ENCODE data around the gene MUC4.

Gene MUC4, protein sequence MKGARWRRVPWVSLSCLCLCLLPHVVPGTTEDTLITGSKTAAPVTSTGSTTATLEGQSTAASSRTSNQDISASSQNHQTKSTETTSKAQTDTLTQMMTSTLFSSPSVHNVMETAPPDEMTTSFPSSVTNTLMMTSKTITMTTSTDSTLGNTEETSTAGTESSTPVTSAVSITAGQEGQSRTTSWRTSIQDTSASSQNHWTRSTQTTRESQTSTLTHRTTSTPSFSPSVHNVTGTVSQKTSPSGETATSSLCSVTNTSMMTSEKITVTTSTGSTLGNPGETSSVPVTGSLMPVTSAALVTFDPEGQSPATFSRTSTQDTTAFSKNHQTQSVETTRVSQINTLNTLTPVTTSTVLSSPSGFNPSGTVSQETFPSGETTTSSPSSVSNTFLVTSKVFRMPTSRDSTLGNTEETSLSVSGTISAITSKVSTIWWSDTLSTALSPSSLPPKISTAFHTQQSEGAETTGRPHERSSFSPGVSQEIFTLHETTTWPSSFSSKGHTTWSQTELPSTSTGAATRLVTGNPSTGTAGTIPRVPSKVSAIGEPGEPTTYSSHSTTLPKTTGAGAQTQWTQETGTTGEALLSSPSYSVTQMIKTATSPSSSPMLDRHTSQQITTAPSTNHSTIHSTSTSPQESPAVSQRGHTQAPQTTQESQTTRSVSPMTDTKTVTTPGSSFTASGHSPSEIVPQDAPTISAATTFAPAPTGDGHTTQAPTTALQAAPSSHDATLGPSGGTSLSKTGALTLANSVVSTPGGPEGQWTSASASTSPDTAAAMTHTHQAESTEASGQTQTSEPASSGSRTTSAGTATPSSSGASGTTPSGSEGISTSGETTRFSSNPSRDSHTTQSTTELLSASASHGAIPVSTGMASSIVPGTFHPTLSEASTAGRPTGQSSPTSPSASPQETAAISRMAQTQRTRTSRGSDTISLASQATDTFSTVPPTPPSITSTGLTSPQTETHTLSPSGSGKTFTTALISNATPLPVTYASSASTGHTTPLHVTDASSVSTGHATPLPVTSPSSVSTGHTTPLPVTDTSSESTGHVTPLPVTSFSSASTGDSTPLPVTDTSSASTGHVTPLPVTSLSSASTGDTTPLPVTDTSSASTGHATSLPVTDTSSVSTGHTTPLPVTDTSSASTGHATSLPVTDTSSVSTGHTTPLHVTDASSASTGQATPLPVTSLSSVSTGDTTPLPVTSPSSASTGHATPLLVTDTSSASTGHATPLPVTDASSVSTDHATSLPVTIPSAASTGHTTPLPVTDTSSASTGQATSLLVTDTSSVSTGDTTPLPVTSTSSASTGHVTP (N-terminal part only)

DNA sequence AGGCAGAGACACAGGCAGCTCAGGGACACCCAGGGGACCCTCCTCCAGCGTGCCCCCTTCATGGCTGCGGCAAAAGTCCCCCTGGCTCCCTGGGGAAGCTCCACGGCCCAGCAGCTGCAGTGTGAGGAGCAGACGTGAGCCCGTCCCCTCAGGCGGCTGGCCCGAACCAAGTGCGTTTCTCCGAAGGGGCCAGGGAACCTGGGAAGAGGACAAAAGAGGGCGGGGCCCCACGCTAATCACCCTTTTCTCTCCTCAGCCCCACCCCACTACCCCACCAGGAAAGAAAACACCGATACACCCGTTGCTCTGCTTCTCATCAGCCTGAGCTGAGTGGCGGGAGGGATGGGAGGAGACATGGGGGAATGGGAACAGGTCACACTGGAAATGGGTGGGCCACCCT is at the start of gene MUC4:
Gene MUC4, minus strand, starts transcription at position 174 of the 400 bp plus-strand sequence. Its CDS starts 112 bp downstream, at position 62.
- peak; percentile 16 for DNase-seq

DNA sequence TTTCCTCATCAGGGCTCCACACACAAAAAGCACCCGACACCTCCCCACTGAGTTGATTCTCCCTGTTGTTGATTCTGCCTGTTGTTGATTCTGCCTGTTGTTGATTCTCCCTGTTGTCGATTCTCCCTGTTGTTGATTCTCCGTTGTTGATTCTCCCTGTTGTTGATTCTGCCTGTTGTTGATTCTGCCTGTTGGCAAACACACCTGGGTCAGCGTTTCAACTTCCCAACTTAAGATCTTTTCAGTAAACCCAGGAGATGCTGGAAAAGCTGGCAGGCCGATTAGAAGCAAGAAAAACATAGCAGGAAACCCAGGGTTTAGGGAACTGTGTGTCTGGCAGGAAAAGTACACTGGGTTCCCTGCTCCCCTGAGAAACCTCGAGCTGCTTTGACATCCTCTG is 48.7 kb upstream of the MUC4 start:
- DNase-seq, result peak; percentile 7

DNA sequence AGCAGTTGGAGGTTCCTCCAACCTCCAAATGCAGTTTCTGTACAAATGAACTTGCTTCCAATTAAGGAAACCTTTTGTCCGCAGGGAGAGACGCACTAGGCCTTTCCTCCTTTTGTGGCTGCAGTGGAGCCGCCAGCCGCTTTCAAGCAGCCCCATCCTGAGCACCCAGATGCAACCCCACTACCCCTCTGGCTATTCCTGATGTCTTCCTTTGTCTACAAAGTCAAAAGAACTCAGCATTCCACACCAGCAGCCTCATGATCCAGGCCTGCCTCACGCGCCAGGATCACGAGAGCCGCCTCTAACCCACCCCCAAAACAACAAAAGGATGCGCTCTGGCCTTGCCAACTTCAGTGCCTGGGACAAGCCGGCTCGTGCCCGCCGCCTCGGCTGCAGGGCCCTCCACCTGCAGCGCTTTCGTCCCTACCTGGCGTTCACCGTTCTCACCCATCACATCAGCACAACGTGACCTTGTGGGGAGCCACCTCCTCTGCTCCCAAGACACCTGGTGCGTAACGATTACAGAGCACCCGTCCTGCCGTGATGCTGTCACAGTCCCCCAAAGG is 48.2 kb upstream of the MUC4 start:
- no peak for DNase-seq

DNA sequence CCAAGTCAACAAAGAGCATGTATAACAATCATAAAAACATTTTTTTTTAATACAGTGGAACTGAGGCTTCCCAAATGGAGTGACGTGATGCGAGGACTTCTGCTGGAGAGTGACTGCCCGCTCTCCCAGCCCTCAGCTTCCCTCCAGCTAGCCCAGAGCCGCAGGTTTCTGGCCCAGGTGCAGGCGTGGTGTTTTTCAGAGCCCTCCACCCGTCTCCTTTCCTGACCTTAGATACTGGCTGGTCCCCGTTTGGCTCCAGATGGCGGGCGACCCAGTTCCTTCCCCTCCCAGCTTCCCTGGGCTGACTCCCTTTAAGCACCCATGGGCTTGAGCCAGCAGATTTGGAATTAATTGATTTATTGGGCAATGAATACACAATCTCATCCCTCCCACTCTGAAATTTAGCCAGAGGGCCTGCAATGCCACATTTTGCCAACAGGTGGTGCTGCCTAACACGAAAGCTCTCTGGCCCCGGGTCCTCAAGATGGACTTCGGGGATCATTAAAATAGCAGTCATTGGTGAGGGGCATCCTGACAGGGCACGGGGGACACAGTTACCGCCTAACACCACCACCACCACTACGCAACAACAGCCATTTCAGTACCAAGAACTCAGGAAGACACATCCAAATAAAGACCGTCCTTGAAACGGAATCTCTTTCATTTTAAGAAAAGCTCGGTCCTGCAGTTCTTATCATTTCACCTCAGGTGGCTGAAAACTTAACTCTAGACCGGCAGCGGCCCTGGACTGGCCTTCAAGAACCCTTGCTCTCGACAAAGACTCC is 47.5 kb upstream of the MUC4 start:
- DNase-seq, result peak; percentile 76

DNA sequence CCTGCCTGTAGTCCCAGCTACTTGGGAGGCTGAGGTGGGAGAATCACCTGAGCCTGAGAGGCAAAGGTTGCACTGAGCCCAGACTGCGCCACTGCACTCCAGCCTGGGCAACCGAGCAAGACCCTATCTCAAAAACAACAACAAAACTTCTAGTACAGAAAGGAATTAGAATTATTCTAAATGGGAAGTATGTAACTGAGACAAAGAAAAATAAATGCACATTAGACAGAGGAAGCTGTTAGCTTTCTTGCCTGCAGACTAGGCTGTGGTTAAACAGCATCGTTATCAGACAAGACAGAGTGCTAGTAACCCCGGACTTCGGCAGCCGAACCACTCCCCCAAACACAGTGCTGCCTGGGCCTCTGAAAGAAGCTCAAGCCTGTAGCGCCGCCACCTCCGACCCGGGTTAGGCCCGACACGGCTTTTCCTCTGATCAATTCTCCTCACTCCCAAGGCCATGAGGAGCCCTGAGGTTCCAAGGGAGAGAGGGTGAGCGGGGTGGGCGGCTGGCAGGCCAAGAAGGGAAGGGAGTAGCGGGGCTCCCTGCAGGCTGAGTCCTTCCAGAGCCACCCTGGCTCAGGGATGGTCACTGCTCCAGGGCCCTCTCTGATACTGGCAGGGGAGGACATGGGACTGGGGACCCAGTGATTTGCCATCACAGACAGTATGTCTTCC is 44.8 kb upstream of the MUC4 start:
- DNase-seq, result peak; percentile 16

DNA sequence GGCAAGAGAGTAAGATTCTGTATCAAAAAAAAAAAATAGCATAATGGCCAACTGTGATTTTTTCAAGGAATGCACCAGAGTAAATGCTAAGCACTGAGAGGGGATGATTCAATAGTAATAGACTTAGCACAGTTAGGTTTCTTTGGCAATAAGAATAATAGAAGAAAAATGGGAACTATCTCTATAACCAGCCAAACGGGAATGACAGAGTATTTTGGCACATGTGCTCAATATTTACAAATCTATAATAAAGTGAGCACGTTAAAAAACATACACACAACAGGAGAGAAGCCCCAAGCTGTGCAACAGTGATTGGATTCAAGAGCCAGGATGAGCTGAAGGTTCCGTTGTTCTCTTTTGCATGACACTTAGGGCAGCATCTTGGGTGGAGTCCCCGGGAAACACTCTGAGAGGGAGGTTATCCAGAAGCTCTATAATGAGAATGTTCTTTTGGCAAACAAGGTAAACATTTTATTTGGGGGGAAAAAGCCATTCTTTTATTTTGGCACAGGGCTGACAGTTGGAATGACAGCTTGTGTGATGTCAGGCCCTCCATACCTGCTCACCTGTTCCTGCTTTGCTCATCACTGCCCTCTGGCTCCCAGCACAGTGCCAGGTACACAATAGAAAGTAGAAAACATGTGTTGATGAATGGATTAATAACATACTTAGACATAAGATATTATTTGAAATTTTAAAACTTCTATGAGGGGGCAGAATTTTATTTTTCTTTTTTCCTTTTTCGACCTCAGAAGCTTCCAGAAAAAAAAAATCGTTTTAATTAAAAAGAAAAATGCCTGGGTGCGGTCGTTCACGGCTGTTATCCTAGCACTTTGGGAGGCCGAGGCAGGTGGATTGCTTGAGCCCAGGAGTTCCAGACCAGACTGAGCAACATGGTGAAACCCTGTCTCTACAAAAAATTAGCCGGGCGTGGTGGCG is 44.0 kb upstream of the MUC4 start:
- DNase-seq, result no peak

DNA sequence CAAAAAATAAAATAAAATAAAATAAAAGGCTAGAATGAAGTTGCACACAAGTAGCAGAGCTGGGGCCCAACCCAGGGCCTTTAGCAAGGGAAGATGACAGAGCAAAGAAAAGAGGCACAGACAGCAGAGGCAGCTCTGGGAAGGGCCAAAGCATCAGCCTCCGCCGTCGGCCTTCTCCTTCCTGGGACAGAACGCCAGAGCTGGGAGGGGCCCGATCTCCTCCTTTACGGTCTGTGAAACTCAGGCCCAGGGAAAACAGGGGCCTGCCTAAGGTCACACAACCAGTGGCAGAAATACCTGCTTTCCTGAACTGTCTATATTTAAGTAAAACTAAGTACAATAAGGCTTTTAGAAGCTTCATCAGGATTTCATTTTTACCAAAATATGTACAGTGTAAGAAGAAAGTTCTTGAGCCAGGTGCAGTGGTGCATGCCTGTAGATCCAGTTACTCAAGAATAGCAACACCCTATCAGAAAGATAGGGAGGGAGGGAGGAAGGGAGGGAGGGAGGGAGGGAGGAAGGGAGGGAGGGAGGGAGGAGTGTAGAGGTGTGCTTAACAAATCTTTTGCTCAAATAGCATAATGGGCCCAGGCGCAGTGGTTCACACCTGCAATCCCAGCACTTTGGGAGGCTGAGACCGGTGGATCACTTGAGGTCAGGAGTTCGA is 43.0 kb upstream of the MUC4 start:
- DNase-seq, result peak; percentile 10

DNA sequence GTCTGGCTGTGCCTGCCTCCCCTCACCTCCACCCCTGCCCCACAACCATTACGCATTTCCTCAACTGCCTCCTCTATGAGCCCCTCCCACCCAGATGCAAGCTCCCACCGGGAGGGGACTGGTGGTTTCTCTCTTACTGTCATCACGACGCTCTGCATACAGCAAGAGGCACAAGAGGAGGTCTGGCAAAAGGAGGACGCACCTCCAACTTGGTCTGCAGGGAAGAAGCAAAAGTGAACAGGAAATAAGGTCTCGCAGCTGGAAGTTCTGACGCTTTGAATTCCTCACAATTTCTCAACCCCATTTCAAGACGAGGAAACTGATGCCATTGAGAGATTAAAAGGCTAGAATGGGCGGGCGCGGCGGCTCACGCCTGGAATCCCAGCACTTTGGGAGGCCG is 42.3 kb upstream of the MUC4 start:
- peak; percentile 8 for DNase-seq

DNA sequence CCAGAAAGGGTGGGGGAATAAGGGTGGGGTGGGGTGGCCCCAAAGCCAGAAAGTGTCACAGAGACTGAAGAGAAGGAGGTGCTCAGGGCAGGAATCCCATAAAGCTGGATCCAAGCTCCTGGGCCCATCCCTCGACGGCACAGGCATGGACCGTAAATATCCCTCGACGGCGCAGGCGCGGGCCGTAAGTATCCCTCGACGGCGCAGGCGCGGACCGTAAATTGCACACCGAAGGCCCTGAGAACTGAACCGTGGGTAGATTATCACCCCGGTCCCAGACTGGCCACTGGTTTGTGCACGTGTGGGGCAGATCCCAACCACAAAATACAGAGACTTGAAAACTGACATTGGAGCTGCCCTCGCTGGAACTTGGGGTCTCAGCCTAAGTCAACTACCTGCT is 41.3 kb upstream of the MUC4 start:
- peak; percentile 5 for DNase-seq

DNA sequence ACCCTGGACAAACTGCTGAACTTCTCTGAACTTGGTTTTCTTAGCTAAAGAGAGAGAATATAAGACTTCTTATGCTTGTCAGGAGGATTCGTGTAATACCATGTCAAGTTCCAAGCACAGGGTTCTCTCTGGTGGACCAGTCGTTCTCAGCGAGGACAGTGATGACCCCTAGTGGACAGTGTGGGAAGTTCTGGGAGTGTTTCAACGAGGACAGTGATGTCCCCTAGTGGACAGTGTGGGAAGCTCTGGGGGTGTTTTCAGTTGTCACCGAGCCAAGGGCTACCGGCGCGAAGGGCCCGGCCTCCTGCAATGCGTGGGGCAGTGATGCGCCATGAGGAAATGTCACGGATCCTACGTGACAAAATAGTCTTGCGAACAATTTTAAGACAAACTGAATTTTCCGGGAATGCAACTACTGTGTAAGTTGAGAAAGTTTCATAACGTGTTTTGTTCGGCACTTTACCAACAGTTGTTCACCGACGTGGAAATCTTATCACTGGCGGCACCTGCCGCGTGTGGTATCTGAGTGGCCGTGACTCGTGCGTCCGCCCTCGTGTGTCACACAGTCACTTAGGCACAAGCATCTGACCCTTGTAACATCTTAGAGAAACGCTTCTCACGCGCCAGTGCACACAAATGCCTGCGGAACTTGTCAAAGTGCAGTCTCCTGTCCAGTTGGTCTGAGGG is 39.3 kb upstream of the MUC4 start:
- peak; percentile 94 for DNase-seq

DNA sequence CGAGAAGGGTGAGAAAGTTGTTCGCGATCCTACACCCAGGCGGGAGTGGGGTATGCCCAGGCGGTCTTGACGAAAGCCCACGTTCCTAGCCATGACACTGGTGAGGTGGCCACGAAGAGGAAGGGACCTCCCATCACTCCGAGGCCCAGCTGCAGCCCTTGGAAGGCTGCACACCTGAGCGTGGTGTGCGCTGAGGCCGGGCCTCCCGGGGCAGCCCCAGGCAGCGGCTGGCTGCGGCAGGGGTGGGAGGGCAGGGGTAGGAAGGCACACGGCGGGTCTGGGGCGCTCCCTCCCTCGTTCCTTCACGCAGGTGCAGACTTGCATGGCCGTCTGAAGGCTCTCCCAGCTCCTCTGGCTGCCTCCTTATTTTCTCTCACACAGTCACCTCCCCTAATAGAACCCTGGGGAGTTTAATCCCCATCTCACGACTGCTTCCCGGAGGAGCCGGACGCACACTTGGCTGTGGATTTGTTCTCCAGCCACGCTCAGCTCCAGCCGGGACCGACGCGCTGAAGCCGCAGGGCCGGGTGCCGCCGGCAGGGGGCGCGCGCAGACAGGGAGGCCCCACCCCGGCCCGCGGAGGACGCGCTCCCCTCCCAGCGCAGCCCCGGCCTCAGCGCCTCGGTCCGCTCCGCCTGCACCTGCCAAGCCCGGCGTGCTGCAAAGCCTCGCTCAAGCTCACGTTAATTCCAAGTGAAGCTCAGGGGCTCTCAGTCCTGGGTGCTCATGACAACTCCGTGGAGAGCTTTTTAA is 37.8 kb upstream of the MUC4 start:
- DNase-seq, result peak; percentile 13

DNA sequence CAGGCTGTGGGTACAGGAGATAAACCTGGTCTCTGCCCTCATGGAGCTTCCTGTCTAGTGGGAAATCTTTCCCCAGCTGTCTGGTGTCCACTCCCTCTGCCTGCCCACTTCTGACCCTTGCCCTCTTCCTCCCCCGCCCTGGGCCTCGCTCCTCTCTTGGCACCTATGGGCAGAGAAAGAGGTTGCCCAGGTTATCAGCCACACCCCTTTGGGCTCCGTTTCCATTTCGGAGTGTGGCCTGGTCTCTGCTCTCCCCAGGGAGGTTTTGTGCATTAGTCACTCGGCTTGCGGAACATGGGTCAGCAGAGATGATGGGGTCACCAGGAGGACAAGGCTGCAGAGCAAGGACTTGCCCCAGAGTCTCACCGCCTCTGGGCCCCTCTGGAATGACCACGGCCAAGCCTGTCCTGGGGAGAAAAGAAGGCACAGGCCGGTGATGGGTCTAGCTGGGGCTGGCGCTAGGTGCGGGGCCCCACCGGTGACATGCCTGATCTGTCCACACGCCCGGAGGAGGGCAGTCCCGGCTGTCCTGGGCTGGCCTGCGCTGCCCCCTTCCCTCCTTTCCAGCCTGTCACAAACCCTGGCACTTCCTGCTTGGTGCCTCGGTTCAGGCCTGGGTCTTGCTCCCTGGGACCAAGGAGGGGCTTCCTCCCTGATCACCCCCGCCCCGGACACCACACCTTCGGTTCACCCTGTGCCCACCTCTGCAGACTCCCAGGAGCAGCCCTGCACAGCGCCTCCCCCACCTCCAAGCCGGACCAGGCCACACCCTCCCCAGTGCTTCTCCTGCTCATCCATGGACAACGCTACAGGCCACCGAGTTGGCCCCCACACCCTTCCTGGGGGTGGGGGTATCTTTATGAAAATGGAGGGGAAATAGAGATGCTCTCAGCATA is 35.6 kb upstream of the MUC4 start:
- DNase-seq, result peak; percentile 13

DNA sequence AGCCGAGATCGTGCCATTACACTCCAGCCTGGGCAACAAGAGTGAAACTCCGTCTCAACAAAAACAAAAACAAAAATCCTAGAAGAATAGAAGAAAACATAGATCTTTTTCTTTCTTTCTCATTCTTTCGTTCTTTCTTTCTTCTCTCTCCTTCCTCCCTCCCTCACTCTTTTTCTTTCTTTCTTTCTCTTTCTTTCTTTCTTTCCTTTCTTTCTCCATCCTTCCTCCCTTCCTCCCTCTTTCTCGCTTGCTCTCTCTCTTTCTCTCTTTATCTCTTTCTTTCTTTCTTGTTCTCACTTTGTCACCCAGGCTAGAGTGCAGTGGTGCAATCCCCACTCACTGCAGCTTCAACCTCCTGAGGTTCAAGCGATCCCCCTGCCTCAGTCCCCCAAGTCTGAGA is 33.8 kb upstream of the MUC4 start:
- no peak for DNase-seq

DNA sequence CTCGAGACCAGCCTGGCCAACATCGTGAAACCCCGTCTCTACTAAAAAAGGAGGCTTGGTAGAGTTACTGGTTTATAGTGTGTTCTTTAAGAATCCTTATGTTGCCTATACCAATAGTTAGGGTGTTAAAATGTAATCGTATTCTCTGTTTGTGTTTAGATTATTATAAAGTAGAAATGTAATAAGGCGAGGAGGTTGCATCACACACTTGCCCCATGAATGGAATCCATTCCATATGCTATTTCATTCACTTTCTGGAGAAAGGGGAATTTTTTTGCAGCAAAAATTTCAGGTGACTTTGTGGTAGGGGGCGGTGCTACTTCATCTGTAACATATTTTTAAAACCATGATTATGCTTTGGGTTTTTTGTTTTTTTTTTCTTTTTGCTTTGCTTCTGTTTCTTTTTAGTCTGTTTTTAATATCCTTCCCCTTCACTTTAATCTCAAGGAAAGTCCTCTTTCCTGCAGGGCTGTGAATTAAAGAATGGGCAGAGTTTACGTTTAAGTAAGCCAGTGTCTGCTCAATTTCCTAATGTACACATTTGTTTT is 33.0 kb upstream of the MUC4 start:
- no peak for DNase-seq

DNA sequence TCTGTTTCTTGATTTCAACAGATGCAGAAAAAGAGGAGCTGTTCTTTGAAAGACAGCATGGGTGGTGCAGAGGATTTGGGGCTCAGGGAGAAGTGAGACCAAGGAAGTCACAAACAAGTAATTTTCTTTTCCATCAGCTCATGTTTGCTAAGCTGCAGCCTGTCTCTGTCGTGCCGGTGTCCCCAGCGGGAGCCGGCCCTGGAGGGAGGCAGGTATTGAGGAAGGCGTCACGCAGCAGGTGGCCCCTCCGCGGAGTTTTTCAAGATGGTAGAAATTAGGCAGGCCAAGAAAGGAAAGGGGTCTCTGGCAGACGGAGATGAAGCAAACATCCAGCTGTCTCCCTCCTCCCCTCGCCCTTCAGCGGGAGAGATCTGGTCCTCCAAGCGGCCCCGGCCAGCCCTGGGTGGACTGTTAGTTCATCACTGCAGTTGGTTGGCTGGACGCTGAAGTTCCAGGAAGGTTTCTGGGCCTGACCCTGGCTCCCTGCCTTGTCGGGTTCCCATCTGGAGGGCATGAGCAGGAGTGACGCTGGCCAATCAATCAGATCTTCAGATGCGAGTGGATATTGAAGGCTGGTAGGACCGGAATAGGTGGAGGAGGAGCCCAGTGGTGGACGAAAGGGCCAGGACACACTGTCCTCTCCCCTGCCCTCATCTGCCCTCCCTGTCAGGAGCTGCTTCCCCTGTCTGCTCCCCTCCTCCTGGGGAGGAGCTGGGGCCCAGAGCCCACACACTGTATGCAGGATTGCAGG is 27.7 kb upstream of the MUC4 start:
- peak; percentile 28 for DNase-seq

DNA sequence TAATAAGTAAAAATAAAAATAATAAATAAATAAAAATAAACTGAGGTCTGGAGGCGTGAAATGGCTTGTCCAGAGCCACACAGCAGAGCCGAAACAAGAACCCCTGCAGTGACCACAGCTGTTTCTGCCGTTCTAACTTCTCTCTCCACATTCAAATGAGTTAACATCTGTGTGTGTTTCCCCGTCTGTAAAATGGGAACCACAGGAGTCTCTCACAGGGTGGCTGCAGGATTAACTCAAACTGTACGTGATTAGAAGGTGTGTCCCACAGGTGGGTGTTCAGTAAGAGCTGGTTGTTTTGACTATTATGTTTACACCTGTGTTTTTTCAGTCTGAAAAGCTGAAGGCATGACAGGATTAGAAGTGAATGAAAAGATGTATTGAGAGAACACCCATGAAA is 27.0 kb upstream of the MUC4 start:
- DNase-seq, result no peak

Data from femur (tissue), 1 donor.